ENCODE data around the gene DCST1.

Gene DCST1

GRCh38 chr1:155057104-155057503, 23.5 kb downstream of the DCST1 start:
- Histone ChIP-seq H2AFZ (ENCODE audit: insufficient read depth, low read length, poor library complexity) (no peak overlapping the region), H3K4me2 (ENCODE audit: low read length) (no peak overlapping the region), H4K12ac (ENCODE audit: low read depth, low read length) (no peak overlapping the region), H2AK5ac (ENCODE audit: low read length) (no peak overlapping the region), H3K79me1 (ENCODE audit: low read length) (no peaks in the 10 kb centered on the region), H3K79me2 (ENCODE audit: control insufficient read depth, insufficient read depth, low read length, poor library complexity) (no peaks in the 10 kb centered on the region), H3K4me1 (ENCODE audit: control insufficient read depth in 1 of 2, insufficient read depth in 2 of 2, low read length in 2 of 2) (peaks cover 4 to 8% of the 10 kb centered on the region in 2 experiments), H2BK5ac (ENCODE audit: low read depth, low read length, poor library complexity) (no peak overlapping the region), H3K27me3 (ENCODE audit: insufficient read depth, low read length) (no peaks in the 10 kb centered on the region), H3K18ac (ENCODE audit: low read length) (no peak overlapping the region), H3K27ac (ENCODE audit: low read depth, low read length) (no peak overlapping the region), H3K4ac (ENCODE audit: low read depth, low read length) (no peak overlapping the region), H2BK120ac (ENCODE audit: insufficient read depth, low read length, poor library complexity) (no peak overlapping the region), H3K9me3 (ENCODE audit: insufficient read depth, low read depth, low read length) (no peaks in the 10 kb centered on the region), H2BK12ac (ENCODE audit: low read length) (no peak overlapping the region), H3K4me3 (ENCODE audit: low read depth, low read length) (no peak overlapping the region), H3K14ac (ENCODE audit: low read length) (no peak overlapping the region), H4K91ac (ENCODE audit: low read depth, low read length) (no peak overlapping the region), H3K23ac (ENCODE audit: low read length) (no peak overlapping the region), H3K36me3 (ENCODE audit: control insufficient read depth in 1 of 2, insufficient read depth in 2 of 2, low read length in 2 of 2) (peaks cover 3 to 4% of the 10 kb centered on the region in 2 experiments), H4K8ac (ENCODE audit: low read depth, low read length) (no peak overlapping the region), H3K9ac (ENCODE audit: low read length) (no peak overlapping the region)
- DNase-seq: no peak
- no CpG with 5 or more reads among the region's 8 CpGs for WGBS (ENCODE audit: extremely low coverage, insufficient coverage, insufficient read length)

GRCh38 chr1:155057788-155058211, 24.2 kb downstream of the DCST1 start:
- Histone ChIP-seq H3K4me2 (ENCODE audit: low read length) (no peak overlapping the region), H3K9me3 (ENCODE audit: insufficient read depth, low read depth, low read length) (no peaks in the 10 kb centered on the region), H2BK5ac (ENCODE audit: low read depth, low read length, poor library complexity) (no peak overlapping the region), H2AK5ac (ENCODE audit: low read length) (no peak overlapping the region), H2BK12ac (ENCODE audit: low read length) (no peak overlapping the region), H3K27me3 (ENCODE audit: insufficient read depth, low read length) (no peaks in the 10 kb centered on the region), H4K12ac (ENCODE audit: low read depth, low read length) (no peak overlapping the region), H4K8ac (ENCODE audit: low read depth, low read length) (no peak overlapping the region), H3K18ac (ENCODE audit: low read length) (no peak overlapping the region), H3K4ac (ENCODE audit: low read depth, low read length) (no peak overlapping the region), H3K27ac (ENCODE audit: low read depth, low read length) (no peak overlapping the region), H3K4me3 (ENCODE audit: low read depth, low read length) (no peak overlapping the region), H3K14ac (ENCODE audit: low read length) (no peak overlapping the region), H3K4me1 (ENCODE audit: control insufficient read depth in 1 of 2, insufficient read depth in 2 of 2, low read length in 2 of 2) (peaks cover 5 to 13% of the 10 kb centered on the region in 2 experiments), H2AFZ (ENCODE audit: insufficient read depth, low read length, poor library complexity) (no peak overlapping the region), H3K79me1 (ENCODE audit: low read length) (no peaks in the 10 kb centered on the region), H3K36me3 (ENCODE audit: control insufficient read depth in 1 of 2, insufficient read depth in 2 of 2, low read length in 2 of 2) (peaks cover 3 to 4% of the 10 kb centered on the region in 2 experiments), H2BK120ac (ENCODE audit: insufficient read depth, low read length, poor library complexity) (no peak overlapping the region), H3K9ac (ENCODE audit: low read length) (no peak overlapping the region), H3K23ac (ENCODE audit: low read length) (no peak overlapping the region), H4K91ac (ENCODE audit: low read depth, low read length) (no peak overlapping the region), H3K79me2 (ENCODE audit: control insufficient read depth, insufficient read depth, low read length, poor library complexity) (no peaks in the 10 kb centered on the region)
- DNase-seq: no peak
- no CpG with 5 or more reads among the region's 13 CpGs for WGBS (ENCODE audit: extremely low coverage, insufficient coverage, insufficient read length)

GRCh38 chr1:155060736-155061135, 27.1 kb downstream of the DCST1 start:
- H3K4me1 ChIP-seq (ENCODE audit: control insufficient read depth in 1 of 2, insufficient read depth in 2 of 2, low read length in 2 of 2): peaks cover 7 to 12% of the 10 kb centered on the region in 2 experiments
- H3K4me3 ChIP-seq (ENCODE audit: low read depth, low read length): no peak overlapping the region
- no peak overlapping the region for H2BK12ac ChIP-seq (ENCODE audit: low read length)
- H4K12ac ChIP-seq (ENCODE audit: low read depth, low read length): no peak overlapping the region
- WGBS (ENCODE audit: extremely low coverage, insufficient coverage, insufficient read length): no CpG with 5 or more reads among the region's 8 CpGs
- H3K4ac ChIP-seq (ENCODE audit: low read depth, low read length): no peak overlapping the region
- H3K27me3 ChIP-seq (ENCODE audit: insufficient read depth, low read length): no peaks in the 10 kb centered on the region
- peaks cover under 1 to 4% of the 10 kb centered on the region in 2 experiments for H3K36me3 ChIP-seq (ENCODE audit: control insufficient read depth in 1 of 2, insufficient read depth in 2 of 2, low read length in 2 of 2)
- no peak overlapping the region for H3K9ac ChIP-seq (ENCODE audit: low read length)
- H2BK120ac ChIP-seq (ENCODE audit: insufficient read depth, low read length, poor library complexity): no peak overlapping the region
- no peaks in the 10 kb centered on the region for H3K9me3 ChIP-seq (ENCODE audit: insufficient read depth, low read depth, low read length)
- H3K27ac ChIP-seq (ENCODE audit: low read depth, low read length): no peak overlapping the region
- DNase-seq: no peak
- H3K18ac ChIP-seq (ENCODE audit: low read length): no peak overlapping the region
- no peak overlapping the region for H2AK5ac ChIP-seq (ENCODE audit: low read length)
- no peak overlapping the region for H3K14ac ChIP-seq (ENCODE audit: low read length)
- H2BK5ac ChIP-seq (ENCODE audit: low read depth, low read length, poor library complexity): no peak overlapping the region
- H3K23ac ChIP-seq (ENCODE audit: low read length): no peak overlapping the region
- no peak overlapping the region for H4K91ac ChIP-seq (ENCODE audit: low read depth, low read length)
- peaks cover 5% of the 10 kb centered on the region for H3K79me2 ChIP-seq (ENCODE audit: control insufficient read depth, insufficient read depth, low read length, poor library complexity)
- H4K8ac ChIP-seq (ENCODE audit: low read depth, low read length): no peak overlapping the region
- no peak overlapping the region for H3K4me2 ChIP-seq (ENCODE audit: low read length)
- H2AFZ ChIP-seq (ENCODE audit: insufficient read depth, low read length, poor library complexity): no peak overlapping the region
- peaks cover 6% of the 10 kb centered on the region for H3K79me1 ChIP-seq (ENCODE audit: low read length)

- Histone ChIP-seq H3K36me3 (ENCODE audit: control insufficient read depth in 1 of 2, insufficient read depth in 2 of 2, low read length in 2 of 2) (peaks cover 4 to 7% of the 10 kb centered on the region in 2 experiments), H2AK5ac (ENCODE audit: low read length) (no peak overlapping the region), H3K4me3 (ENCODE audit: low read depth, low read length) (no peak overlapping the region), H3K4ac (ENCODE audit: low read depth, low read length) (no peak overlapping the region), H3K79me1 (ENCODE audit: low read length) (peaks cover 6% of the 10 kb centered on the region), H3K23ac (ENCODE audit: low read length) (no peak overlapping the region), H2BK5ac (ENCODE audit: low read depth, low read length, poor library complexity) (no peak overlapping the region), H3K4me2 (ENCODE audit: low read length) (no peak overlapping the region), H3K27me3 (ENCODE audit: insufficient read depth, low read length) (no peaks in the 10 kb centered on the region), H4K91ac (ENCODE audit: low read depth, low read length) (no peak overlapping the region), H3K9me3 (ENCODE audit: insufficient read depth, low read depth, low read length) (no peaks in the 10 kb centered on the region), H3K79me2 (ENCODE audit: control insufficient read depth, insufficient read depth, low read length, poor library complexity) (peaks cover 5% of the 10 kb centered on the region), H3K14ac (ENCODE audit: low read length) (no peak overlapping the region), H2BK12ac (ENCODE audit: low read length) (no peak overlapping the region), H3K27ac (ENCODE audit: low read depth, low read length) (no peak overlapping the region), H2BK120ac (ENCODE audit: insufficient read depth, low read length, poor library complexity) (no peak overlapping the region), H3K4me1 (ENCODE audit: control insufficient read depth in 1 of 2, insufficient read depth in 2 of 2, low read length in 2 of 2) (peaks cover 7 to 12% of the 10 kb centered on the region in 2 experiments), H2AFZ (ENCODE audit: insufficient read depth, low read length, poor library complexity) (no peak overlapping the region), H4K12ac (ENCODE audit: low read depth, low read length) (no peak overlapping the region), H3K9ac (ENCODE audit: low read length) (no peak overlapping the region), H4K8ac (ENCODE audit: low read depth, low read length) (no peak overlapping the region), H3K18ac (ENCODE audit: low read length) (no peak overlapping the region)
- DNase-seq: peak; percentile 64 to 91
- WGBS (ENCODE audit: extremely low coverage, insufficient coverage, insufficient read length): no CpG with 5 or more reads among the region's 21 CpGs
Measured at GRCh38 chr1:155061381-155062150, 27.9 kb downstream of the DCST1 start.
